CD4-positive, alpha-beta T cell treated with Interleukin-1 beta for 1 hour (primary cell): Measurements from ENCODE around the gene ANKRD1.
"Not testable (repeated sequence)": the region's sequence is repeated elsewhere in the genome, so short reads cannot be mapped to it uniquely, and the experiment has no call there.

Experiments
- DNase-seq, 2 donors: peaks; one replicate each; pipeline ENCODE4 v3.0.0-alpha.2; 2020 to 2022

The ANKRD1 gene

GRCh38 chr10:90911133-90912051 is 9.5 kb downstream of the ANKRD1 start:
- peak; percentile 34 to 59 for DNase-seq

- no peak for DNase-seq
Observed at GRCh38 chr10:90906596-90906995, 14.3 kb downstream of the ANKRD1 start.

- no peak for DNase-seq
Observed at GRCh38 chr10:90905925-90906324, 15.0 kb downstream of the ANKRD1 start.

- DNase-seq: not testable (repeated sequence)
Observed at GRCh38 chr10:90896916-90897315, 24.0 kb downstream of the ANKRD1 start.

GRCh38 chr10:90893190-90893589 is 27.7 kb downstream of the ANKRD1 start:
- no peak for DNase-seq

- no peak for DNase-seq
Observed at GRCh38 chr10:90890347-90890746, 30.5 kb downstream of the ANKRD1 start.

- no peak for DNase-seq
Observed at GRCh38 chr10:90889636-90890035, 31.3 kb downstream of the ANKRD1 start.

- DNase-seq: no peak
Observed at GRCh38 chr10:90888387-90888786, 32.5 kb downstream of the ANKRD1 start.

- DNase-seq: no peak
Observed at GRCh38 chr10:90887555-90887954, 33.3 kb downstream of the ANKRD1 start.

- no peak for DNase-seq
Observed at GRCh38 chr10:90885176-90885575, 35.7 kb downstream of the ANKRD1 start.

GRCh38 chr10:90884431-90884830 is 36.5 kb downstream of the ANKRD1 start:
- no peak for DNase-seq

- DNase-seq: peak in 1 of 2 donors; percentile 49
Observed at GRCh38 chr10:90880059-90880719, 40.7 kb downstream of the ANKRD1 start.

- DNase-seq: no peak
Observed at GRCh38 chr10:90879062-90879461, 41.8 kb downstream of the ANKRD1 start.

- no peak for DNase-seq
Observed at GRCh38 chr10:90872648-90873020, 48.3 kb downstream of the ANKRD1 start.

- peak; percentile 82 for DNase-seq
Observed at GRCh38 chr10:90871766-90872647, 48.9 kb downstream of the ANKRD1 start, which contains the start of gene RPP30. Gene RPP30 (plus strand): TSS chr10:90871974. CDS start chr10:90871987, 13 bp downstream.

- peak; percentile 45 to 62 for DNase-seq
Observed at GRCh38 chr10:90871279-90871765, 49.6 kb downstream of the ANKRD1 start.

GRCh38 chr10:90866050-90866598 is 54.8 kb downstream of the ANKRD1 start:
- no peak for DNase-seq

- peak in 1 of 2 donors; percentile 13 for DNase-seq
Observed at GRCh38 chr10:90865401-90865800, 55.5 kb downstream of the ANKRD1 start.

GRCh38 chr10:90862908-90863514 is 57.9 kb downstream of the ANKRD1 start:
- DNase-seq: peak in 1 of 2 donors; percentile 26
